Measurements from ENCODE around the gene FOXL2NB. TPM values are rescaled to one million over a fixed set of nuclear protein-coding genes. Genes with fewer than 3 reads are reported as not detected.

FOXL2NB gene
- total and polyA plus RNA-seq, 10 of the 15 experiments (the other 5 are each of a cell fraction or from before 2014, with no cell fraction given): not detected

- no peak for TF ChIP-seq PBX3 (IDR thresholded peaks at IDR 0.05; ENCODE audit: insufficient replicate concordance, low read depth, low read length)
- TF ChIP-seq ATF2 (IDR thresholded peaks at IDR 0.05; ENCODE audit: low read length): no peak
- TF ChIP-seq ZNF622 (IDR thresholded peaks at IDR 0.05): no peak
- TF ChIP-seq EZH2 (IDR thresholded peaks at IDR 0.05; ENCODE audit: borderline replicate concordance, control insufficient read depth, low read depth, low read length): no peak
- no peak for TF ChIP-seq BACH1 (IDR thresholded peaks at IDR 0.05; ENCODE audit: borderline replicate concordance)
- no peak for TF ChIP-seq PRDM15 (CRISPR knock-in tag; IDR thresholded peaks at IDR 0.05)
- TF ChIP-seq KAT2A (conservative IDR thresholded peaks at IDR 0.05; ENCODE audit: control insufficient read depth, low read depth, low read length): no peak
Observed at GRCh38 chr3:138948371-138949001, 1.5 kb downstream of the FOXL2NB start (continued).
